Thyroid gland (tissue), 4 donors: Measurements from ENCODE around the gene PHOX2B.

Source experiments
- POLR2A ChIP-seq, 2 donors: fragments of 450-650 bp; IDR thresholded peaks; one replicate each; pipeline ENCODE4 v1.6.1; 2017; ENCODE audit warnings: antibody characterized with exemption in 2 of 2, mild to moderate bottlenecking in 2 of 2, moderate library complexity in 1 of 2
- TF ChIP-seq, protein P1 (sequence below), 6 experiments: fragments of 200-600 bp in 3 of 6; fragments of 450-650 bp in 3 of 6; sonication (generic) in 3 of 6; IDR thresholded peaks; one replicate each; pipeline ENCODE4 v1.5.1; 2016 to 2019; ENCODE audit warnings: antibody characterized with exemption in 6 of 6, mild to moderate bottlenecking in 2 of 6, inconsistent platforms in 1 of 6, moderate library complexity in 1 of 6

DNA sequence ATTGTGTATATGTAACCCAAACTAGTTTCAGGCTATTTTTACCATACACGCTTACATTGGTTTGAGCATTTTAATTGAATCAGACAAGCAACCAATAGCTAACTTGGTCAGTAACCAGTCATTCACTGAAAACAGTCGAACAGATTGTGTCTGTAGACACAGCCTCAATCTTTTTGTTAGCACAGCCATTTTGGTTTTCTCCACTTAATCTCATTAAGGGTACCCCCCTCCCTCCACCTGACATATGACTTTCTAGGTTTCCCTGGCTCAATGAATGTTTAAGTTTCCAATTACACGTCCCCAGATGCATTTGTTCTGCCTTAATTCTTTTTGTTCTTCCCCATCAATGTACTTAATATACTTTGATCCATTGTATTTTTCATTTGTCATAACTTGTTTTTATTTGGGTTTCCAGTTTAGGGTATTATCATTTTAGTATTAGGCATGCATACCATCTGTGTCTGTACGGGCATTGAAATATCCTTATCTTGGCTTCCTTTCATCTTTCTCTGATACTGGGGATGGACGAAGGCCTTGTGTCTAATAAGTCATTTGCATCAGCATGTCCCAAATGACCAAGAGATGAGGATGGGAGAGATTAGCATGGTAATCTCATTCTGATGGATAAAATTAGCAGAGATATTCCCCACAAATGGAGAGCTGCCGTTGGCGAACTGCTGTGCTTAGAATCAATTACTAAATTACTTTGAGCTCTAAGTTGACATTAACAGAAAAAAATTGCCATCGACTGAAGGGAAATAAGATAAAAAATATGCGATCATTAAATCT is 35.9 kb upstream of the PHOX2B start:
- TF ChIP-seq, protein P1, sequence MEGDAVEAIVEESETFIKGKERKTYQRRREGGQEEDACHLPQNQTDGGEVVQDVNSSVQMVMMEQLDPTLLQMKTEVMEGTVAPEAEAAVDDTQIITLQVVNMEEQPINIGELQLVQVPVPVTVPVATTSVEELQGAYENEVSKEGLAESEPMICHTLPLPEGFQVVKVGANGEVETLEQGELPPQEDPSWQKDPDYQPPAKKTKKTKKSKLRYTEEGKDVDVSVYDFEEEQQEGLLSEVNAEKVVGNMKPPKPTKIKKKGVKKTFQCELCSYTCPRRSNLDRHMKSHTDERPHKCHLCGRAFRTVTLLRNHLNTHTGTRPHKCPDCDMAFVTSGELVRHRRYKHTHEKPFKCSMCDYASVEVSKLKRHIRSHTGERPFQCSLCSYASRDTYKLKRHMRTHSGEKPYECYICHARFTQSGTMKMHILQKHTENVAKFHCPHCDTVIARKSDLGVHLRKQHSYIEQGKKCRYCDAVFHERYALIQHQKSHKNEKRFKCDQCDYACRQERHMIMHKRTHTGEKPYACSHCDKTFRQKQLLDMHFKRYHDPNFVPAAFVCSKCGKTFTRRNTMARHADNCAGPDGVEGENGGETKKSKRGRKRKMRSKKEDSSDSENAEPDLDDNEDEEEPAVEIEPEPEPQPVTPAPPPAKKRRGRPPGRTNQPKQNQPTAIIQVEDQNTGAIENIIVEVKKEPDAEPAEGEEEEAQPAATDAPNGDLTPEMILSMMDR (IDR thresholded peaks at IDR 0.05), result no peak
- no peak for TF ChIP-seq POLR2A (IDR thresholded peaks at IDR 0.05)
